GM11168 (cell line): ENCODE results near the gene ZDHHC24.

Experiments used
- in situ Hi-C: fragments of 300-500 bp; cut with MboI; formaldehyde crosslinking; loops from one replicate; pipeline ENCODE4 v1.12.0; 2022; ENCODE audit warnings: low sequenced_read_pairs; ENCODE audit not compliant: unreplicated experiment

Gene ZDHHC24

DNA sequence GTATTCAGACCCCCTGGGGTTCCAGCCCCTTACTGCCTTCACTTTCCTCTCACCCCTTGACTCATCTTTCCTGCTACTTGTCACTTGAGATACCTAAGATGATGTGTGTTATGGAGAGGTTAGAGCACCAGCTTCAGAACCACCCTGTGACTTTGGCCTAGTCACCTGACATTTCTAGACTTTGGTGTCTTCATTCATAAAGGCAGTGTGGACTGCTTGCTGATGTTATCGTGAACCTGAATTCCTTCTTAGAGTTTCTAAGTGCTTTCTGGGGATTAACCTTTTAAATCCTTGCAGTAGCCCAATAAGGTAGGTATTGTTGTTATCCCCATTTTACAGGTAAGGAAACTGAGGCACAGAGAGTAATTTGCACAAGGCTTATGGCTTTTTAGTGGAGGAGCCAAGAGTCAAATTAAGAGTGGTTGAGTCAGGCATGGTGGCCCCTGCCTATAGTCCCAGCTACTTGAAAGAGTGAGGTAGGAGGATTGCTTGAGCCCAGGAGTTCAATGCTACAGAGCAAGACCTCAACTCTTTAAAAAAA is 40.5 kb downstream of the ZDHHC24 start:
- in situ Hi-C loops, result no loop called here

DNA sequence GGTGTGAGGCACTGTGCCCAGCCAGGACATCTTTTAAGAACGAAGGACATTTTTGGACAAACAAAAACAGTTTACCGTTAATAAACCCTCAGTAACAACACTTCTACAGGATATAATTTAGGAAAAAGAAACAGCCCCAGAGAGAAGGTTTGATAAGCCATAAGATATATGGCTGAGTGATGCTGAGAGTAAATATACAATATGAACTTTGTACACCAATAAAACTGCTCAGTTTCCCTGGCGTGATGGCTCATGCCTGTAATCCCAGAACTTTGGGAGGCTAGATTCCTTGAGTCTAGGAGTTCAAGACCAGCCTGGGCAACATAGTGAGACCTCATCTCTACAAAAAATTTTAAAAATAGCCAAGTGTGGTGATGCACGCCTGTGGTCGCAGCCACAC is 47.3 kb downstream of the ZDHHC24 start:
- in situ Hi-C loops, result no loop called here

DNA sequence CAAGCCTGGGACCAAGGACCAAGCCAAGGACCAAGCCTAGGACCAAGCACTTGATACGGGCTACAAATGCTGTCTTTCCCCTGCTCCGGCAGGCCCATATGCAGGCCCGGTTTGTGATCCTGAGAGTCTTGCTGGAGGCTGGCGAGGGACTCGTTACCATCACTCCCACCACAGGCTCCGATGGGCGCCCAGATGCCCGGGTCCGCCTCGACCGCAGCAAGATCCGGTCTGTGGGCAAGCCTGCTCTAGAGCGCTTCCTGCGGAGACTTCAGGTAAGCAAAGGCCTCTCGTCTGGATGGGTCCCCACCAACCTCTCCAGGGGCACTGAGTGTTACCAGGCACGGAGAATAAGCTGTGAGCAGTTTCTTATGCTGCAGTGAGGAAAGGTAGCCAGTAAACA is 48.6 kb downstream of the ZDHHC24 start:
- in situ Hi-C loops, result no loop called here

DNA sequence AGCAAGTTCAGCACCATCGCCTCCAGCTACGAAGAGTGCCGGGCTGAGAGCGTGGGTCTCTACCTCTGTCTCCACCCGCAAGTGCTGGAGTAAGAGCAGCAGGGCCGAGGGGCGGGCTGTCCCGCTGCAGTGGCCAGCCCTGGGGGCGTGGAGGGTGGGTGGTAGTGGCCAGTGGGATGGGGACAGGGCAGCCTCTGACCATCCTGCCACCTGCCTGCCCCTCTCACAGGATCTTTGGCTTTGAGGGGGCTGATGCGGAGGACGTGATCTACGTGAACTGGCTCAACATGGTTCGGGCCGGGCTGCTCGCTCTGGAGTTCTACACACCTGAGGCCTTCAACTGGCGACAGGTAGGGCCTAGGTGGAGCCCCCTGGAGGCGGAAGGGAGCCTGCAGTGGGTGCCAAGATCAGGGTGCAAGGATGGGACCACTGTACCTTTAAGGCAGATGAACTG is 50.4 kb downstream of the ZDHHC24 start:
- in situ Hi-C loops, result no loop called here

DNA sequence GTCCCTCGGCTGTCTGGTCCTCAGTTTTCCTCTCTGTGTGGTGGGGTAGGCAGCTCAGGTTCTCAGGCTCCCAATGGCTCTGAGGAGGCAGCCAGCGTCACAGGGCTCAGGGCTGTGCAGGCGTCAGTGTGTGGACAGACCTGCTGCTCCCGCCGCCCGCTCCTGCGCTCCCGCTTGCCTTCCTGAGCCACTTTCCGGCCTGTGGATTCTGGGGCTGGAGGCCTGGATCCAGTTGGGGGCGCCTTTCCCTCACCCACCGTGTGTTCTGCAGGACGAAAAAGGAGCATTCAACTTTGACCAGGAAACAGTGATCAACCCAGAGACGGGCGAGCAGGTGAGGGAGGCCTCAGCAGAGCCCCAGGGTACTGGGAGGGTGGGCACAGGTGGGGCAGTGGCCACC is 50.9 kb downstream of the ZDHHC24 start:
- in situ Hi-C loops, result no loop called here

DNA sequence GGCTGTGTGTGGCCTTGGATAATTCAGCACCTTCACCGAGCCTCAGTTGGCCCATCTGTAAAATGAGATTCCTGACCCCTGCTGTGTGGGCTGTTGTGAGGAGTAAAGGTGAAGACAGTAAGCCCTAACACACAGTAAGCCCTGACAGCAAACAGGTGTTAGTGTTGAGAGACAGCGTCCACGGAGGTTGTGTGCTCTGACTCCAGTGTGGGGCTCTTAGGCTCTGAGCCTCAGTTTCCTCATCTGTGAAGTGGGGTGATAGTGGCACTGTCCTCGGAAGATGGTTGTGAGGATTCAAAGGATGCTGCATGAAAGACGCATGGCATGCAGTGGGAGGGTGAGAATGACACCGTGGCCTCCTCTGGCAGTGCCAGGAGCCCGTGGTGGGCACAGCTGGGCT is 51.4 kb downstream of the ZDHHC24 start:
- in situ Hi-C loops, result no loop called here

DNA sequence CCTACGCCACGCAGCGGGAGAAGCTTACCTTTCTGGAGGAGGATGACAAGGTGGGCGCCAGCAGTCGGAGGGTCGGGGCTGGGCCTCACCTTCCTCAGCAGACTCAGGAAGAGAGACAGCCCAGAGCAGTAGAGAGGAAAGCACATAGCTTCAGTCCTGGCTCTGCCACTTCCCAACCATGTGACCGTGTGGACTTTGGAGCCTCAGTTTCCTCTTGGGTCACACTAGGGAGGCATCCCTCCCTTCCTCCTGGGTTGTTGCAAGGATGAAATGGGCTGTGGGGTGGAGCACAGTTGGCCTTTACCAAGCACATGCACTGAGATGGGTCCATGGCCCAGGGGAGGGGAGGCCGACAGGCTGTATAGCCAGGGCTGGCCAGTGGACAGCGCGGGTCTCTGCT is 52.7 kb downstream of the ZDHHC24 start:
- in situ Hi-C loops, result no loop called here

DNA sequence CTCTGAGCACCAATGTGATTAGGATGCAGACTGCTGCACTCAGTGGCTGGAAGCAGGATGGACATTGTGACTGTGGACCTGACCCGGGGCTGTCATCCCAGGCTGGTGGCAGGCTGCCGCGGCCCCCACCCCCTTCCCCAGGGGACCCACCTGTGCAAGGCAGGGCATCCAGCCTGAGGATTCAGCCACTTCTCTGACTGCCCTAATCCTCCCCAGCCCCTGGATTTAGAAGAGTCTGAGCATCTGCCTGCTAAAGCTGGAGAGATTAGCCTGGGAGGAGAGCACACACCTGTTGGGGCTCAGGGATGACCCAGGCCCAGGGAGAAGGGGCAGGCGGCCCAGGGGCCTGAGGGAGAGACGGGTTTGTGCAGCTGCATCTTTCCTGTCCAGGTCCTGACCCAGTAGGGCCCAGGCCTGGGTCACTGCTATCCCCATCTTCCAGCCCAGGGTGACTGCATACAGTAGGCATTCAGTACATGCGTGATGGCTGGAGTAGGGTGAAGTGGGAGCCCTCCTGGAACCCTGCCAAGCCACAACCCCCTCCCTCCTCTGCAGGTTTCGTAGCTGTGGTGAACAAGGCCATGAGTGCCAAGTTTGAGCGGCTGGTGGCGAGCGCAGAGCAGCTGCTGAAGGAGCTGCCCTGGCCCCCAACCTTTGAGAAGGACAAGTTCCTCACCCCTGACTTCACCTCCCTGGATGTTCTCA is 53.5 kb downstream of the ZDHHC24 start:
- in situ Hi-C loops, result no loop called here

DNA sequence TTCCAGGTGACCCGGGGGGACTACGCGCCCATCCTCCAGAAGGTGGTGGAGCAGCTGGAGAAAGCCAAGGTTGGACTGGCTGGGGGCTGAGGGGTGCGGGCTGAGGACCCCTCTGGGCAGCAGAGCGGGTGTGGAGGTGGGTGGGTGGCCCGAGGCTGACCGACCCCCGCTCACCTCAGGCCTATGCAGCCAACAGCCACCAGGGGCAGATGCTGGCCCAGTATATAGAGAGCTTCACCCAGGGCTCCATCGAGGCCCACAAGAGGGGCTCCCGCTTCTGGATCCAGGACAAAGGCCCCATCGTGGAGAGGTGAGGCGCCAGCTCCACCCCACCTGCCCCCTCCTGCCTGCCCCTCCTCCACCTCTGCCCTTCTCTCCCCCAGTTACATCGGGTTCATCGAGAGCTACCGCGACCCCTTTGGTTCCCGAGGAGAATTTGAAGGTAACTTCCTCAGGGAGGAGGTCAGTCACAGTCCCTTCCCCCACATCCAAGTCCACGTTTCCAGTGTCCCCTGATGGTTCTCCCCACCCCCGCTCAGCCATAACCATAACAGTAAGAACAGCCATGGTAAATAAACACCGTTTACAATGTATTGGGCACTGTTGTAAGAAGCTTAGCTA is 54.4 kb downstream of the ZDHHC24 start:
- in situ Hi-C loops, result no loop called here

DNA sequence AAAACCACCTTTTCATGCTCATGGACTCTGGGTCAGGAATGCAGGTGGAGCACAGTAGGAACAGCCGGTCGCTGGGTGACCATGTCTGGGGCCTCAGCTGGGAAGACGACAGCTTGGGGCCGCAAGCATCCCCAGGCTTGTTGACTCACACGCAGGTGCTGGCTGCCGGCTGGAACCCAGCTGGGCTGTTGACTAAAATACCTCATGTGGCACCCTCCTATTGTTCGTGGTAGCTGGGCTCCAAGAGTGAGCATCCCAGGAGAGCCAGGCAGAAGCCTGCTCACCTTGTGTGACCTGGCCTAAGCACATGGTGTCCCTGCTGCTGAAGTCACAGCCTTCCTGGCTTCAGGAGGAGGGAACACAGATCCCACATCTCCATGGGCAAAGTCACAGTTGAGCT is 56.2 kb downstream of the ZDHHC24 start:
- in situ Hi-C loops, result no loop called here

DNA sequence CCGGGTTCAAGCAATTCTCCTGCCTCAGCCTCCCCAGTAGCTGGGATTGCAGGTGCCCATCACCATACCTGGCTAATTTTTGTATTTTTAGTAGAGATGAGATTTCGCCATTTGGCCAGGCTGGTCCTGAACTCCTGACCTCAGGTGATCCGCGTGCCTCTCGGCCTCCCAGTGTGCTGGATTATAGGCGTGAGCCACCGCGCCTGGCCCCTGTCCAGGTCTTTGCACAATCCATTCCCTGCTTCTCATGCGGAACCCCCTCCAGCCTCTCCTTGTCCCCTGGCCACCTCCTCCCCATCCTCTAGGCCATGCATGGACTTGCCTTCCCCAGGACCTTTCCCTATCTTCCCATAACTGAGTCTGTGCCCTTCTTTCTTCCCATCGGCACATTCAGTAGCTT is 56.9 kb downstream of the ZDHHC24 start:
- in situ Hi-C loops, result no loop called here

DNA sequence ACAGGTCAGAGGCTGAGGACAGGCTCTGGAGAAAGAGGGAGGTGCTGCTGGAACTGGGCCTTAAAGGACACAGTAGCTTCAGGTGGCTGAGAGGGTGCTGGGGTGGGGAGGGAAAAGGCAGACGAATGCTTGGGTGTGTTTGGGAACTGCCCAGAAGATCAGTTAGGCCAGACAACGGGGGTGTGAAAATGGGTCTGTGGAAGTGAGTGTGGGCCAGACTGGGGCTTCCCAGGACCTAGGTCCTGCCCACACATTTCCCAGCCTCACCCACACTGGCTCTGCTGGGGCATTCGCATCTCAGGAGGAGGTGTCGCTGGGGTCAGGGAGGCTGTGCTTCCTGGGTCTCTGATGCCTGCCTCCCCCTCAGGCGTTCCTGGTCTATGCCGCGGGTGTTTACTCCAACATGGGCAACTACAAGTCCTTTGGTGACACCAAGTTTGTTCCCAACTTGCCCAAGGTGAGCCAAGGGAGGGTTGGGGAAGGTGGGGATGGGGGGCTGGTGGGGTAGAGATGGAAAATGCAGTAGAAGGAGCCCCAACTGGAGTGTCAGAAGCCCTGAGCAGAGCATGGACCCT is 61.0 kb downstream of the ZDHHC24 start:
- in situ Hi-C loops, result no loop called here

DNA sequence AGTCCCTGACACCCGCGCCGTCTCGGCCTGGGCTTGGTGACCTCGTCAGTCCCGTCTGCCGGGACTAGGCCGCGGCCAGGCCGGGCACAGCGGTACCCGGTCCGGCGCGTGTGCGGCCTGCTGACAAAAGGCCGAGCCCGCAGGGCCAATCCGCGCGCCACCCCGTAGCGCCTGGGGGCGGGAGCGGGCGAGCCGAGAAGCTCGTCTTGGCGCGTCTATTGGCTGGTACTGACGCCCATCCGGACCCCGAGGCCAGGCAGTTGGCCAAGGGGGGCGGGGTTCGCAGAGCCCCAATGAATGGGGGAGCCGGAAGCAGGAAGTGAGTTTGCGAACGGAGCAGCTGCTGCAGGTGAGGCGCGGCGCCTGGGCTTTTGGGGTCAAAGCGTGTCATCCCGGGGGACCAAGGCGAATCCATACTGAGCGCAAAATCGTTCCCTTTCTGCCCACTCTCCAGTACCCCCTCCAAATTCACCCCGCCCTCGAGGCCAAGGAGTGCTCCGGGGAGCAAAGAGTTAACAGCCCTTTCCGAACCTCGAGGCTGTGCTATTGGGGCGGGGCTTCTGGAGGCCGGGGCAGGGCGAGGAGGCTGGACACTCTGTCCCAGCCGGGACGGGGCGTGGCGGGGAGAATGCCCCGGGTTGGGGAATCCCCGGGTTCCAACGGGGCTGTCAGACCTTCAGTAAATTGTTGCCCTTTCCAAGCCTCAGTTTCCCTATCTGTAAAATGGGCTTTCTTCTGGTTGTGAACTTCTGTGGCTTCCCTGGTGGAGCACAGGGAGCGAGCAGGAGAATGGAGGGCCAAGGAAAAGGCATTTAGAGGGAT is 65.5 kb downstream of the ZDHHC24 start, which contains the start of gene DPP3:
Gene DPP3 (plus strand): TSS at position 318 of the 822 bp plus-strand sequence. CDS start 1,767 bp downstream, outside the sequence.
- in situ Hi-C loops, result no loop called here

DNA sequence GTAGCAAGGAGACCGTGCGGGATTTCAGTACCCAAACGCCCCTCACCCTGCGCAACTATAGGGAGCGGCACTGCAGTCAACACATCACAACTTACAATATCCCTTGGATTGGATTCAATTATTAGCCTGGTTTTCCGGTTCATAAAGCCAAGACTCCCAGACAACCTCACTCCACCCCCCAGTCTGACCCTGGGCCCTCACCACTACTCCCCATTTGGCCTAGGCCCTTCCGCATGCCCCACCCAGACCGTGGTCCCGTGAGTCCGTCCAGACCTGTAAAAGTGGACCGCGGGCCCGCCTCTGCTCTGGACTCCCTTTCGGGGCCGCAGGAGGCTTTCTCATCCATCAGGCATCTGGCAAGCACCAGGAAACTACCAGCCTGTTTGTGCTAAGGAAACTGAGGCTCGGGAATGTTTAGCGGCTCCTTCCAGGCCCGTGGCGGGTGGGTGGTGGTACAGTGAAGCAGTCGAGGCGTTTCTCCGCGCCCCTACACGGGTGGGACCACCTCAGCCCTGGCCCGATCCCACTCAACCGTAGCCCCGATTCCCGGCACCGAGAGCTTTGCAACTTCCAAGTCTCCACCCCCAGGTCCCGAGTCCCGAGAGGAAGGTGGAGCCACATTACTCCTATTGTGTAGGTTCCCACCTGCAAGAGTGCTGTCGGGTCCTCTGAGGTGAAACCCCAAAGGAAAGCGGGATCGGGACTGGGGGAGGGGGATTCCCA is 66.3 kb downstream of the ZDHHC24 start:
- in situ Hi-C loops, result no loop called here

DNA sequence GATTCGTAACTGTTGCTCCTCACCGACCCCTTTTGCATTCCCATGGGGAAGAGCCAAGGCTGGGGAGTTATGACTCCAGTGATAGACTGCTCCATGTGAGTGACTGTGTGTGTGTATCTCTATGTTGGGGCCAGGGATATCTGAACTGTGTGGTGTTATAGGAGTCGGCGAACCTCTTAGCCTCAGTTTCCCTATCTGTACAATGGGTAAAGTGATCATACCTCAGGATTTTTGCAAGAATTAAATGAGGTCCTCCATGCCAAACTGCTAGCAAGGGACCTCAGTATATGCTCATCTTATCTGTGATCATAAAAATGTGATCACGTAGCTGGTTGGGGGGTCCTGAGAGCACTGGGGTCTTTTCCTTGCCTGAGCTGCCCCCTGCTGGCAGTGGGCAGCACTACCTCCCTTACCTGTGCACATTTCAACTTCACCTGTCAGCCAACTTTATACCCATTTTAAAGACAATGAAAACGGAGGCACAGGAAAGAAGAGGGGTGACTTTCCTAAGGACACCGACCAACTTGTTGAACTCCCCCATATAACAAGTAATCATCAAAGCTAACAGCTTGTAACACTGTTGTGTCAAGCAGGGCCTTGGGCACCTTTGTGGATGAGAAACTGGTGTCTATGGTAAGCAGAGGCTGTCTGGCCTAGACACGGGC is 67.0 kb downstream of the ZDHHC24 start:
- in situ Hi-C loops, result no loop called here

DNA sequence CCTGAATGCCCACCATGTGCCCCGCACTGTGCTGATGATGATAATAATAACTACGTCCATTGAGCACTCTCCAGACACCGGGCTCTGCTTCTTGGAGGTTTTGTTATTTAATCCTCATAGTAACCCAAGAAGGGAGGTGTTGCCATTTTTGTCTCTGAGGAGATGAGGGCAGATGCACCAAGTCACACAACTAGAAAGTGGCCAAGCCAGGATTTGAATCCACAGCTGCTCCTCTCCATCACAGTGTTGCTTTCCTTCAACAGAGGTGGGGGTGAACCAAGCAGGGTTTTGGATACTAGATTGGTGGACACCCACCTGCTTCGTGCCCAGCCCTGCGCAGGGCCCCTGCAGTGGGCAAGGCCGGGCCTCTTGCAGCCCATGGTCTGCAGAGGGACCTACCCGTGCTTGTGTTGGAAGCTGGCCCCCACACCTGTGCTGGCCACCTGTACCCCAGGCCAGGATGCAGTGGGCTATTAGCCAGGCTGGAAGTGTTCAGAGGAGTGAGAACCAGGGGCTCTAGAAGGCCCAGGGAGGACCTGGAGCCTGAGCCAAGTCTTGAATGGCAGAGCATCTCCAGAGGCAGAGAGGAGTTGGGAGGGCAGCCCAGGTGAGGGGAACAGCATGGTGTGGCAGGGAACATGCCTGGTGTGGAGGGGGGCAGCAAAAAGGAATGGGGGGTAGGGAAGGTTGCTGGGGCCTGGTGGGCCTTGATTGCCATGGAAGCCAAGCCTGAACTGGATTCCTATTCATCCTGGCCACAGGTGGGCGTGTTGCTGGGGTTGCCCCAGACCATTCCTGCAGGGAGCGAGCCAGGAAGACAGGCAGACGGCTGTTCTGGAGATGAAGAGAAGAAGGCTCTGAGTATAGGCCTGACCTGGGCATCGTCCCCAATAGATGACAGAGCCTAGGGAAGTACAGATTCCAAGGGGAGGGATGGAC is 68.3 kb downstream of the ZDHHC24 start:
- in situ Hi-C loops, result no loop called here

DNA sequence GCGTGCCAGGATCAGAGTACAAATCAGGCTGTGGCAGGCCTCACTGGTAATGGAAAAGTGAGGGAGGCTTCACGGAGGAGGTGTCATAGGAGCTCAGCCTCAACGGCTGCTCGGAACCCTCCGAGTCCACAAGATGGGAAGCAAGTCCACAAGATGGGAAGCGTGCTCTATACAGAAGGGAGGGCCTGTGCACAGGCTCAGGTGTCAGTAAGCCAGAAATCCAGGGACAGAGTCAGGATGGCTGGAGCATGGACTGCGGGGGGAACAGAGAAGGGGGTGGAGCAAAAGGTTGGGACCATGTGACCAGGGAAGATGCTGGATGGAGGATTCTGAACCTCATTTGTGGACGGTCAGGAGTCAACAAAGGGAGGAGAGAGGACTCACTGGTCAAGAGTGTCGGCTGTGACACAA is 69.0 kb downstream of the ZDHHC24 start:
- in situ Hi-C loops, result no loop called here

DNA sequence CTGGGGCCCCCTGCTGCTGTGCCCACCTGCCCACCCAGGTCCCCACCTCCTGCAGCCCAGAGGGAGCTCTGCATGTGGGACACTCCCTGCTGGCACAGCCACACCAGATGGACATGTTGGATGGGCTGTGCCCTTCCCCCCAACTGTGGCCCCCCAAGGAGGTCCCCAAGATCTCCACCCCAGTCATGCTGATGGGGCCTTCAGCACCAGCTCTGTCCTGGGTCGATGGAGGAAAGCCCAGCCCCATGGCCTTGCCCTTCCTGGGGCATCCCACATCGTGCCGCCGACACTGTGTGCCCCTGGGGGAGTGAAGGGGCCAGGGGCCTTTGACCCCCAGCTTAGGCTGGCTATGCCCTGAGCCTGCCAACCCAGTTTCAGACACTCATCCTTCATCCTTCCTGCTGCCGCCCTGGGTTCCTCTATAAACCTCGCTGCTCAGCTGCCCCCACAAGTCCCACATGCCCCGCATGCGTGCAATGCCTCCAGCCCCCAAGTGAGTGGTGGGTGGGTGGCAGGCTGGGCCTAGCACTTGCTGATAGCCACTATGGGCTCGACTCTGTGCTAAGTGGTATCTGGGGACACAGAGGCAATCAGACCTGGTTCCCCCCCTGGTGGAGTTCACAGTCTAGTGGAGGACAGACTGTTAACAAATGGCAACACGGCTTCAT is 69.5 kb downstream of the ZDHHC24 start:
- in situ Hi-C loops, result no loop called here
